WI38 (cell line): ENCODE results near the gene SLC9A4.

Experiments
- H3K4me3 ChIP-seq: 2 replicates; pipeline ENCODE4 v1.5.1; 2011; ENCODE audit warnings: low read depth, mild to moderate bottlenecking, control low read depth, low read length
- CTCF ChIP-seq: IDR thresholded peaks from 2 replicates; pipeline ENCODE4 v1.5.1; 2012; ENCODE audit warnings: low read depth, mild to moderate bottlenecking, control low read depth, low read length

SLC9A4 gene

GRCh38 chr2:102502576-102502975 lies 29.6 kb downstream of the SLC9A4 start:
- TF ChIP-seq CTCF: no peak
- no peak overlapping the region for H3K4me3 ChIP-seq

GRCh38 chr2:102504833-102505232 lies 31.8 kb downstream of the SLC9A4 start:
- TF ChIP-seq CTCF: no peak
- no peak overlapping the region for H3K4me3 ChIP-seq

GRCh38 chr2:102505290-102505689 lies 32.3 kb downstream of the SLC9A4 start:
- no peak for TF ChIP-seq CTCF
- H3K4me3 ChIP-seq: no peak overlapping the region

GRCh38 chr2:102506743-102507142 lies 33.7 kb downstream of the SLC9A4 start:
- TF ChIP-seq CTCF: no peak
- no peak overlapping the region for H3K4me3 ChIP-seq

GRCh38 chr2:102508863-102509262 lies 35.8 kb downstream of the SLC9A4 start:
- TF ChIP-seq CTCF: no peak
- no peak overlapping the region for H3K4me3 ChIP-seq

- no peak overlapping the region for H3K4me3 ChIP-seq
- TF ChIP-seq CTCF: no peak
These were observed 36.7 kb downstream of the SLC9A4 start for GRCh38 chr2:102509749-102510148.

- TF ChIP-seq CTCF: no peak
- no peak overlapping the region for H3K4me3 ChIP-seq
These were observed 38.0 kb downstream of the SLC9A4 start for GRCh38 chr2:102510791-102511575.
